ENCODE measurements around the gene KRTAP5-10. TPM values are rescaled to one million over a fixed set of nuclear protein-coding genes. Genes with fewer than 3 reads are reported as not detected.
"Not testable (repeated sequence)": the region's sequence is repeated elsewhere in the genome, so short reads cannot be mapped to it uniquely, and the experiment has no call there.

KRTAP5-10 gene
- total RNA-seq, 1 donor from 2014 or later = not detected

- intact Hi-C loops (cut with DNase I) = not testable (repeated sequence)
Observed at GRCh38 chr11:71588822-71589545, 23.6 kb downstream of the KRTAP5-10 start.

GRCh38 chr11:71589546-71589920 lies 24.2 kb downstream of the KRTAP5-10 start:
- DNase-seq (ENCODE audit: low spot score); intact Hi-C loops (cut with DNase I): not testable (repeated sequence)

More at GRCh38 chr11:71588822-71589545, 23.6 kb downstream of the KRTAP5-10 start:
- DNase-seq (ENCODE audit: low spot score) = not testable (repeated sequence)

- peak; percentile 63 for DNase-seq (ENCODE audit: low spot score)
- intact Hi-C loops (cut with DNase I) = not testable (repeated sequence)
Observed at GRCh38 chr11:71603221-71603620, 37.9 kb downstream of the KRTAP5-10 start.

- intact Hi-C loops (cut with DNase I); DNase-seq (ENCODE audit: low spot score): not testable (repeated sequence)
Observed at GRCh38 chr11:71604798-71605488, 39.6 kb downstream of the KRTAP5-10 start.

GRCh38 chr11:71606853-71607519 lies 41.6 kb downstream of the KRTAP5-10 start:
- intact Hi-C loops (cut with DNase I); DNase-seq (ENCODE audit: low spot score): not testable (repeated sequence)

- intact Hi-C loops (cut with DNase I) = not testable (repeated sequence)
Observed at GRCh38 chr11:71607520-71608216, 42.3 kb downstream of the KRTAP5-10 start.

GRCh38 chr11:71608272-71608671 lies 42.9 kb downstream of the KRTAP5-10 start:
- DNase-seq (ENCODE audit: low spot score); intact Hi-C loops (cut with DNase I): not testable (repeated sequence)

More at GRCh38 chr11:71607520-71608216, 42.3 kb downstream of the KRTAP5-10 start:
- DNase-seq (ENCODE audit: low spot score) = not testable (repeated sequence)

GRCh38 chr11:71611218-71611910 lies 46.0 kb downstream of the KRTAP5-10 start:
- intact Hi-C loops (cut with DNase I); DNase-seq (ENCODE audit: low spot score): not testable (repeated sequence)

- intact Hi-C loops (cut with DNase I); DNase-seq (ENCODE audit: low spot score): not testable (repeated sequence)
Observed at GRCh38 chr11:71613931-71614330, 48.6 kb downstream of the KRTAP5-10 start.

- DNase-seq (ENCODE audit: low spot score) = not testable (repeated sequence)
Observed at GRCh38 chr11:71614366-71614917, 49.1 kb downstream of the KRTAP5-10 start.

GRCh38 chr11:71615003-71615402 lies 49.6 kb downstream of the KRTAP5-10 start:
- DNase-seq (ENCODE audit: low spot score); intact Hi-C loops (cut with DNase I): not testable (repeated sequence)

More at GRCh38 chr11:71614366-71614917, 49.1 kb downstream of the KRTAP5-10 start:
- intact Hi-C loops (cut with DNase I) = not testable (repeated sequence)

Other genes starting within 250 kb of the KRTAP5-10 start
- 31.2 TPM for gene DHCR7, start 117.2 kb upstream of the KRTAP5-10 start, total RNA-seq
- gene NADSYN1, start 112.4 kb upstream of the KRTAP5-10 start, total RNA-seq = 22.0 TPM
- not detected for gene KRTAP5-7, start 38.3 kb upstream of the KRTAP5-10 start, total RNA-seq
- not detected for gene KRTAP5-8, start 27.5 kb upstream of the KRTAP5-10 start, total RNA-seq
- not detected for gene KRTAP5-9, start 17.1 kb upstream of the KRTAP5-10 start, total RNA-seq
- gene KRTAP5-11, start 17.3 kb downstream of the KRTAP5-10 start, total RNA-seq = not detected